H54 (cell line): ENCODE results near the gene ABTB2.
A peak's percentile ranks its signal among the peaks of the same experiment; 100 is the strongest.
"Not testable (repeated sequence)": the region's sequence is repeated elsewhere in the genome, so short reads cannot be mapped to it uniquely, and the experiment has no call there.

Experiments used
- DNase-seq: peaks from one replicate; pipeline ENCODE4 v3.0.0; 2011; ENCODE audit warnings: low spot score, mixed read lengths; ENCODE audit not compliant: insufficient read length
- FAIRE-seq: peaks from 3 replicates; lab custom pipeline; 2011; peaks lifted over from hg19 to GRCh38; lab: Jason Lieb, UNC
- POLR2A ChIP-seq: IDR thresholded peaks from 2 replicates; pipeline ENCODE4 v1.6.1; 2011; ENCODE audit warnings: low read depth, mild to moderate bottlenecking, low read length

ABTB2 gene

DNA sequence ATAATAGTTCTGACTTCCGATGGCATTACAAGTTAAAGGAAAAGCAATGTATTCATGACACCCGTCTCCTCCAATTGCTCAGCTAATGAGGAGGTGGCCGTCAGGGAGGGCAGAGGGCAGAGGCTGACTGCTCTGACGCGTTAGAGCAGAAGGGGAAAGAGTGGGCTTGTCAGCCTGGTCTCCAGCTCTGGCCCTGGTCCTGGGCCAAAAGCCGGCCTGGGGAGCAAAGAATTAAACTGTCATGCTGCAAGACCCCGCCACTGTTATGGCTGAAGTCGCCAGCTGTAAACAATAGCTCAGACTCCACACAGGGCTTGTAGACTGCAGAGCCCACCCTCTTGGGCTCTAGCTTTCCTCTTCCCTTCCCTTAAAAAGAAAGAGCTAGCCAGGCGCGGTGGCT lies 132.7 kb downstream of the ABTB2 start:
- FAIRE-seq (no peak), DNase-seq (no peak)
- TF ChIP-seq POLR2A: no peak

DNA sequence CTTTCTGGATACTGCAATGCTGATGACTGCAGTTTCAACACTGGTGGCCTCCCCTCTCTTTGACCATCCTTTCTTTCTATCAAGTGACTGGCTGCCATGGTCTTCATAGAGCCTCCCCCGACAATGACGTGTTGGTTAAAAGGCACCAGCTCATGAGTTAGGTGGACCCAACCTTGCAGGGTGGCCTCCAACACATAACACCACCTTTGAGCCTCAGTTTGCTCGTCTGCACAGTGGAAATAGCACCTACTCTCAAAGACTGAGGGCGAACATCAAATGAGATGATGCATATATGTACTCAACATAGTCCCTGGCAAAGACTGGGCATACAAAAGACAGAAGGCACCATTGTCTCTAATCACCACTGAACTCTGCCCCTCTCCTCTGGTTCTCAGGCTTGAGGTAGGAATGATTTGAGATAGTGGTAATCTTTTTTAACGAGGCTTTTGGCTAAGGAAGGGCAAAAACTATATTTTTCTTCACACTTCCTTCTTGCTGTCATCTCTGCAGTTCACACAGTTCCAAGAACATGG lies 133.3 kb downstream of the ABTB2 start:
- FAIRE-seq: no peak
- TF ChIP-seq POLR2A: no peak
- DNase-seq: no peak

DNA sequence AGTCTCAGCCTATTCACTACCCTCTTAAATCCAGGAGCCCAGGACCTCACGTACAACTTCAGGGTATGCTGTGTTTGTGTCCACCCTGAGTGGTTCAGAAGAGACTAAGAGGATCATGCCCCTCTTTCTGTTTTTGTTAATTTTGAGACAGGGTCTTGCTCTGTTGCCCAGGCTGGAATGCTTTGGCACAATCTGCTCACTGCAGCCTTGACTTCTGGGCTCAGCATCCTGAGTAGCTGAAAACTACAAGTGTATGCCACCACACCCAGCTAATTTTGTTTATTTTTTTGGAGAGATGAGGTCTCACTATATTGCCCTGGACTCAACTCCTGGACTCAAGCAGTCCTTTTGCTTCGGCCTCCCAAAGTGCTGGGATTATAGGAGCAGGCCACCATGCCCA lies 133.9 kb downstream of the ABTB2 start:
- TF ChIP-seq POLR2A: no peak
- DNase-seq (no peak), FAIRE-seq (no peak)

DNA sequence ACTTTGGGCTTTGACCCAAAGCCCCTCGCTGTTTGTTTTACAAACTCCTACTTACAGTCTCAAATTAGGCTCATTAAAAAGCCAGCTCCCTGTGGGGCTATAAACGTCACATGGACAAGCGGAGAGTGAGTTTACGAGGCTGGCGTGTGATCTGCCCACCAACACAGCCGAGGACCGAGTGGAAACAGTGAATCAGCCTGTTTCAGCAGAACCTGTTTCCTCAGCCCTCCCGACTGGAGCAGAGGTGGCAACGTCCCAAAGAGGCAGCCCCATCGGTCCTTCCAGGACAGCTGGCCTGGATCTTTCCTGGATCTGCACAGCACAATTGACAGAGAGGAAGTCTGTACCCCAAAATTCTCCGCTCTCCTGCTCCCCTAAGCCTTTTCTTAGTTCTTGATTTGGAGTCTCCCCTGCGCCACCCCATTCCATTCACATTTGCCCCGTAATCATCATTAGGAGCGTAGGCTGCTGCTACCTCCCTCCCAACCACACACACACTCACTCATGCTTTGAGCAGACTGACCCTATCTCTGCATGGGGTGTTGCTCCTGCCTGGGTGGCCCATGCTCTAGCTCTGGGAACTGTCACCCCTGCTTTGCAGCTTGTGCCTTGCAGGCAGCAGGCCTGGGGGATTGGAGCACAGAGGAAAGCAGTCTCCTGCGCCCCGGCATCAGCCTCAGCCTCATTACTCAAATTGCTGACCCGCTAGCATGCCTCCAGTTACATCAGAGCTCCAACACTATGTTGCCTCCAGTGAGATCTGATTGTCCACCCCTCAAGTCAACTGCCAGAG lies 134.6 kb downstream of the ABTB2 start:
- TF ChIP-seq POLR2A: no peak
- no peak for FAIRE-seq
- no peak for DNase-seq

DNA sequence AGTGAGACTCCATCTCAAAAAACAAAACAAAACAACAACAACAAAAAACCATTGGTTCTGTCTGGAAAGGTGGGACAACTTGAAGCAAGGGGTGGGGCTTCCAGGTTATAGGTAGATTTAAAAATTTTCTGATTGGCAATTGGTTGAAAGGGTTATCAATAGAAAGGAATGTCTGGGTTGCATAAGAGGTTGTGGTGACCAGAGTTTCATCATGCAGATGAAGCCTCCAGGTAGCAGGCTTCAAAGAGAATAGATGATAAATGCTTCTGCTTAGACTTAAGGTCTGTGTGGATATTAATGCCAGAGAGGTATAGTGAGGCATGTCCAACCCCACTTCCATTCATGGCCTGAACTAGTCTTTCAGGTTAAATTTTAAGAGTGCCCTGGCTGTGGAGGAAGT lies 135.8 kb downstream of the ABTB2 start:
- no peak for DNase-seq
- no peak for FAIRE-seq
- no peak for TF ChIP-seq POLR2A

DNA sequence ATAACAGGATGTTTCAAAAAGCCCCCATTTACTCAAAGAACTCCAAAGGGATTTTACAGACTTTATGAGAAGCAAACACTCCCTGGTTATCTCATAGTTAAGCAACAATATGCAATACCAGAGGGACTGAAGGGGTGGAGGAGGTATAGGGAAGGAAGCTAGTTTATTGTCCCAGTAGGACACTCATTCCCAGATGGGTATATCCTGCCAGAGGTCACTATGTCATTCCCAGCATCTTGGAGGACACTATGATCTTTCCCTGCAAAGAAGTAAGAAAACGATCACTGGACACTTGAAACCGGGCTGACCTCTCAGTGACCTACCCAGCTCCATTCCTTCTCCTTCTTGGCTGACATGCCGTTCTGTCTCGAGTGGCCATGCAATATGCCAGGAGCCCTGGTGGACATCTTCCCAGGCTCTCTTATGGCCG lies 137.9 kb downstream of the ABTB2 start:
- DNase-seq (no peak), FAIRE-seq (no peak)
- TF ChIP-seq POLR2A: no peak

DNA sequence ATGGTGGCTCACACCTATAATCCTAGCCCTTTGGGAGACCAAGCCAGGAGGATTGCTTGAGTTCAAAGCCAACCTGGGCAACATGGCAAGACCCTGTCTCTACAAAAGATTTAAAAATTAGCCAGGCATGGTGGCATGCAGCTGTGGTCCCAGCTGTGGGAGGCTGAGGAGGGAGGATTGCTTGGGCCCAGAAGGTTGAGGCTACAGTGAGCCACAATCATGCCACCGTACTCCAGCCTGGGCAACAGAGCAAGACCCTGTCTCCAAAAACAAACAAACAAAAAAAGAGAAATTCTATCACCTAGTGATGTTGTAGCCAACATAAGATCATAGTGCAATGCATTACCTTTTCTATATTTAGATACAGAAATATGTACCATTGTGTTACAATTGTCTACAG lies 138.5 kb downstream of the ABTB2 start:
- TF ChIP-seq POLR2A: no peak
- no peak for DNase-seq
- FAIRE-seq: no peak

DNA sequence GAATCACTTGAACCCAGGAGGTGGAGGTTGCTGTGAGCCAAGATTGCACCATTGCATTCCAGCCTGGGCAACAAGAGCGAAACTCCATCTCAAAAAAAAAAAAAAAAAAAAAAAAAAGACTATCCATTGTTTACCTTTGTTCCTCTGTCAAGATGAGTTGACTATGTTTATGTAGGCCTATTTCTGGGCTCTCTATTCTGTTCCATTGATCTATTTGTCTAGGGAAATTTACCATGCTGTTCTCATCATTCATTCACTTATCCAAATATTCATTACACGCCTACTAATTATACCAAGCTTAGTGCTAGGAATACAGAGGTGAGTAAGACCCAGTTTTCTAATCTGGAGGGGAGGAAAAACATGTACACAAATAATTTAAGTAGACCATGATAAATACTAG lies 139.1 kb downstream of the ABTB2 start:
- not testable (repeated sequence) for FAIRE-seq, DNase-seq

DNA sequence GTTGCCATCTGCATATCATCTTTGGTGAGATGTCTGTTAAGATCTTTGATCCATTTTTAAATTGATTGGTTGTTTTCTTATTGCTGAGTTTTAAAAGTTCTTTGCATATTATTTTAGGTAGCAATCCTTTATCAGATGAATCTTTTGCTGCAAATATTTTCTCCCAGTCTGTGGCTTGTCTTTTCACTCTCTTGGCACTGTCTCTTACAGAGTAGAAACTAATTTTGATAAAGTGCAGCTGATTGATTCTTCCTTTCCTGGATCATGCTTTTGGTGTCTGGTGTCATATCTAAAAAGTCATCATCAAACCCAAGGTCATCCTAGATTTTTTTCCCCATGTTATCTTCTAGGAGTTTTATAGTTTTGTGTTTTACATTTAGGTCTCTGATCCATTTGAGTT lies 139.7 kb downstream of the ABTB2 start:
- TF ChIP-seq POLR2A: no peak
- FAIRE-seq (no peak), DNase-seq (no peak)

DNA sequence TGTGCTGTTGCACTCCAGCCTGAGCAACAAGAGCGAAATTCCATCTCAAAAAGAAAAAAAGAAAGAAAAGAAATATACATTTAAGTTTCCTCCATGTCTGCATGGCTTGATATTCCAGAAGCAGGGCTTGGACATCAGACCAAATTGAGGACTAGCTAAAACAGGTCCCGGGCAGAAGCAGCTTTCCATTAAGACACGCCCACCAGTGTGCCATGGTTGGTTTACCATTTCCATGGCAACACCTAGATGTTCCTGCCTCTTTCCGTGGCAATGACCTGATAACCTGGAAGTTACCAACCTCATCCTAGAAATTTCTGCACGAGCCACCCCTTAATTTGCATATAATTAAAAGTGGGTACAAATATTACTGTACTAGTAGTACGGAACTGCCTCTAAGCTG lies 141.1 kb downstream of the ABTB2 start:
- FAIRE-seq (no peak), DNase-seq (no peak)
- no peak for TF ChIP-seq POLR2A

DNA sequence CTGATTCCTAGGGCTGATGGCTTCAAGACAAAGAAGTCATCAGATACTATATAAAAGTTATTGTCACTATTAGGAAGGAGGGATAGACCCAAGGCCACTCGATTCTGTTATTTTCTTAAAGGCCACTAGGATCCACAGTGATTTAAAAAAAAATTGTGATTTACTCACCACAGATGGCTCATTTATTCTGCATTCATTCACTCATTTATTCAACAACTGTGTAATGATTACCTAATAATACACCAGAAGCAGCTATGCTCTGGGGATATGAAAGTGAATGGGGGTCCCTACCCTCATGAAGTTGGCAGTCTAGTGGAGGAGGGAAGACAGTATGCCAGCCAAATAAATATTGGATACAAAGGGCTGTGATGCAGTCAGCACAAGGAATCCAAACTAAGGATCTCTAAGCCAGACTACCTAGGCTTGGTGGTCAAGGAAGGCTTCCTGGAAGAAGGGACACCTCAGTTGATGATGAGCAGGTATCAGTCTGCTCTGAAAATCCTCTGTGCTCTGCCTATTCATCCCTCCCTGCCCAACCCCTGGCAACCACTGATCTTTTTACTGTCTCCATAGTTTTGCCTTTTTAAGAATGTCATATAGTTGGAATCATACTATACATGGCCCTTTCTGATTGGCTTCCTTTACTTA lies 141.9 kb downstream of the ABTB2 start:
- FAIRE-seq: no peak
- TF ChIP-seq POLR2A: no peak
- DNase-seq: no peak

DNA sequence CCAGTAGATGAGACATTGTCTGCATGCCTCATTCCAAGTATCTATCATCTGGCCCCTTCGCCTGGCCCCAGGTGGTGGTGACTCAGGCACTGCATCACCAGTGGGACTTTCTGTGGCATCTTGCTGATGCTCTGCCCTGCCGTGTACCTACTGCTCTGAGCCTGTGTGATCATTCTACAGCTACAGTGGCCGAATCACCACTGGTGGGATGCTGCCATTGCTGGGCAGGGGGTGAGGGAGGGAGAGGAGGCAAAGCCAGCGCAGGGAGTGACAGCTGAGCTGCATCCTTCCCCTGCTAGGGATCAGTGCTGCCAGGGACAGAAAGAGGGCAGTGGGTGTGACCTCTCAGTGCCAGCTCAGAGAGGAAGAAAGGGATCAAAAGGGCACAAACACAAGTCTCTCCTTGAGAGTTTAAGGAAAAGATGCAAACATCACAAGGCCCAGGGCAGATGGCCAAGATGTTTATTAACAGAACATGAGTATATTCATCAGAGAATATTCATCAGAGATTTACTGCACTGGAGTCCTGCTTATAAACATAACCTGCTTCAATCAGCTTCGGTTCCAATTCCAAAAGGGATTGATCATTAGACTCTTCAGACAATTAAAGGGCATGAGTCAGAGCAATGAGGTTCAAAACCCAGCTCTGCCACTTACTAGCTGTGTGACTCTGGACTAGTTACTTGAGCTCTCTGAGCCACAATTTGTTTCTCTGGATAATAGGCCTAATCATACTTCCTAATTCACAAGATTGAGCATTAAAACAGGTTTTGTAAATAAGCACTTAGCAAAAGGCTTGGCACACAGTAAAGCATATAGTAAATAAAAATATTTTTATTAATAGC lies 142.6 kb downstream of the ABTB2 start:
- DNase-seq: peak; percentile 72
- peak; percentile 95 for FAIRE-seq
- TF ChIP-seq POLR2A: peak; percentile 12; the same call in 1 of the 2 replicates

DNA sequence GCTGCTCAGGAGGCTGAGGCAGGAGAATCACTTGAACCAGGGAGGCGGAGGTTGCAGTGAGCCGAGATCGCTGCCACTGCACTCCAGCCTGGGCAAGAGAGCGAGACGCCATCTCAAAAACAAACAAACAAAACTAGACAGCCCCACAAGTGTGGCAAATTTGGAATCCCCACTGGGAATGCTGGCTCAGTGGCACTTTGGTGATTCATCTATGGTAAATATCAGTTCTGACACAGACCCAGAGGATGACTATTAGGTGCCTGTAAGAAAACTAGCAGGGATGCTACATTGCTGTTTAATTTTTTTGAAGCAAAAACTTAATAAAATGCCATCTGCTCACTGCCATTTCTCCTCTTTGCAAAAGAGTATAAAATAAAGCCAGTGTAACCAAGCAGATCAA lies 144.4 kb downstream of the ABTB2 start:
- DNase-seq (no peak), FAIRE-seq (no peak)
- no peak for TF ChIP-seq POLR2A

DNA sequence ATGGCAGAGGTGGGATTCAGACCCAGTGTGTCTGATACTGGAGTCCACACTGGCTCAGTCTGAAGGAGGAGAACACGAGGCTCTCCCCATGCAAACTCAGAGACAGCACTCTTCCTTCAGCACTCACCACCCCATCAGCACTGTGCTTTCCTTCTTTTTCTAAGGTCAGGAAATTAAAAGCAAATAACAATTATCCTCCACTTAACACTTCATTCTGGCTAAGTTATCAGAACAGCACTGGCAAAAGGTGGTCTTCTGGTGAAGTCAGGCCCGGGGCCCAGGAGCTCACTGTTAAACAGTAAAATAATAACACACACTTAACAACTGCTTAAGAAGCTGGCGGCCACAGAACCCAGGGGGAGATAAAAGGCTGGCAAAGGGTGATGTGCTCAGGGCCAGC lies 145.2 kb downstream of the ABTB2 start:
- TF ChIP-seq POLR2A: no peak
- FAIRE-seq: no peak
- DNase-seq: no peak

DNA sequence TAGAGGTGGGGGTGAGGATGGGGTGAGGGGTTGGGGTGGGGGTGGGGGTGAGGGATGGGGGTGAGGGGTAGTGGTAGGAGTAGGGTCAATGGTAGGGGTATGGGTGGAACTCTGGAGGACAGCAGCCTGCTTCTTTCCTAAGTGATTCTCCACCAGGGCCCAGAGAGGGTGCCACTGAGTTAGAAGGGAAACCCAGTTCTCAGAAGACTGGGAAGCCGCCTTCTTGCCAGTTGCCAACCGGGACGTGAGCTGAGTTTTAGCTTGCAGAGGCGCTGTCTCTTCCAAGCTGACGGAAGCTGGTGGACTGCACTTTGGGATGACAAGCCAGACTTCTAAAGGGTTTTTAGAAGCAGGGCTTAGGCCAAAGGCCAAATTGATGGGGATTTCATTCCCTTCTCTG lies 148.0 kb downstream of the ABTB2 start:
- no peak for TF ChIP-seq POLR2A
- DNase-seq (no peak), FAIRE-seq (no peak)
